G401.6 (cell line): ENCODE results near the gene PLXNB1.

Experiments used
- FAIRE-seq: peaks from 2 replicates; lab custom pipeline; 2012; peaks lifted over from hg19 to GRCh38; lab: Jason Lieb, UNC

Gene PLXNB1

GRCh38 chr3:48369693-48370332 is 60.1 kb downstream of the PLXNB1 start:
- no peak for FAIRE-seq

DNA sequence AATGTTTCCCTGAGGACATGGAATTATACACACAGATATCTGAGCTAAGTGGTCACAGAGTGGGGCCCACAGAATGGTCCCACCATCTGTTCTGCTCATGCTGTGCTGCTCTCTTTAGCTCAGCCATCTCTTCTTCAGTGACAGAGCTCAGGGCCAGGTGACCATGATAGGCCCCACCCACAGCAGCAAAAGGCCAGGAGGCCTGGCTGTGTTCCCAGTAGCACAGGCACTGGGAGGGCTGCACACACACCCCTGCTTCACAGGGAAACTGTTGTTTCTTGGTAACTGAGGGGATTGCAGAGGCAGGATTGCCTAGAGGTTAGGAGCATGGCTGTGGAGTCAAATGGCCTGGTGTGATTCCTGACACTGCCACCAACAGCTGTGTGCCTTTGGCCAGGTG is 62.7 kb downstream of the PLXNB1 start:
- no peak for FAIRE-seq

DNA sequence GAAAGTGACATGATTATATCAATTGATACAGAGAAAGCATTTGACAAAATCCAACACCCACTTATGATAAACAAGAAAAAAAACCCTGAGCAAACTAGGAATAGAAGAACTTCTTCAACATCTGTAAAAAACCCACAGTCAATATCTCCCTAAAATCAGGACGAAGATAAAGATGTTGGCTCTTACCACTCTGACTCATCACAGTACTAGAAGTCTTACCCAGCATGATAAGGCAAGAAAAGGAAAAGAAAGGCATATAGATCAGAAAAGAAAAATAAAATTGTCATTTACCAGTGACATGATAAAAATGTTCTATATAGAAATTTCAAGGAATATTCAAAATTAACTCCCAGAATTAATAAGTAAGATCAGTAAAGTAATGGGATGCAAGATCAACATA is 65.0 kb downstream of the PLXNB1 start:
- no peak for FAIRE-seq

DNA sequence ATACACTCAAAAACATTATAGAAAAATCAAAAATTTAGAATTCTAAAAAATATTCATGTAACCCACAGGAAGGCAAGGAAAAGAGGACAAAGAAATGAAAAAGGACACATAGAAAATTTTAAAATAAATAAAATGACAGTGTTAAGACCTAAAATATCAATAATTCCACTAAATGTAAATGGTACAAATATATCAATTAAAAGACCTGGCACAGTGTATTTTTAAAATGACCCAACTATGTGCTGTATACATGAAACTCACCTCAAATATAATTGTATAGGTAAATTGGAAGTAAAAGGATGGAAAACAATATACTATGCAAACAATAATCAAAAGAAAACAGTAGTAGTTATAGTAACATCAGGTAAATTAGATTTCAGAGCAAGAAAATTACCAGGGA is 68.0 kb downstream of the PLXNB1 start:
- FAIRE-seq, result no peak

GRCh38 chr3:48356419-48356818 is 73.5 kb downstream of the PLXNB1 start:
- FAIRE-seq, result no peak

- FAIRE-seq, result no peak
Measured at GRCh38 chr3:48353987-48354386, 75.9 kb downstream of the PLXNB1 start.
